Measurements from ENCODE around the gene THAP7. TPM values are rescaled to one million over a fixed set of nuclear protein-coding genes. Genes with fewer than 3 reads are reported as not detected.

THAP7 gene
- total RNA-seq, 1 donor from 2014 or later: 19.4 TPM

- DNase-seq: no peak
- intact Hi-C loops (cut with DNase I): no loop called here
- ATAC-seq (ENCODE audit: poor library complexity): no peak
Observed at GRCh38 chr22:20986365-20986764, 15.6 kb downstream of the THAP7 start.

GRCh38 chr22:20985720-20986119 lies 16.2 kb downstream of the THAP7 start:
- intact Hi-C loops (cut with DNase I): no loop called here
- ATAC-seq (ENCODE audit: poor library complexity): no peak

GRCh38 chr22:20983081-20983771 lies 18.7 kb downstream of the THAP7 start:
- intact Hi-C loops (cut with DNase I): no loop called here
- ATAC-seq (ENCODE audit: poor library complexity) (no peak), DNase-seq (no peak)

More at GRCh38 chr22:20985720-20986119, 16.2 kb downstream of the THAP7 start:
- no peak for DNase-seq

- DNase-seq: no peak
- intact Hi-C loops (cut with DNase I): no loop called here
- peak; percentile 3 for ATAC-seq (ENCODE audit: poor library complexity)
Observed at GRCh38 chr22:20982563-20982882, 19.4 kb downstream of the THAP7 start.

- DNase-seq: peak; percentile 89
- intact Hi-C loops (cut with DNase I): no loop called here
- peak; percentile 98 for ATAC-seq (ENCODE audit: poor library complexity)
Observed at GRCh38 chr22:20981787-20982562, 19.9 kb downstream of the THAP7 start, which contains the start of gene LZTR1. LZTR1 (plus strand) TSS chr22:20982297; CDS start chr22:20982372, 75 bp downstream.

GRCh38 chr22:20980938-20981722 lies 20.8 kb downstream of the THAP7 start:
- ATAC-seq (ENCODE audit: poor library complexity) (no peak), DNase-seq (no peak)
- intact Hi-C loops (cut with DNase I): no loop called here

GRCh38 chr22:20980523-20980922 lies 21.4 kb downstream of the THAP7 start:
- intact Hi-C loops (cut with DNase I): no loop called here
- DNase-seq: no peak
- ATAC-seq (ENCODE audit: poor library complexity): no peak

DNA sequence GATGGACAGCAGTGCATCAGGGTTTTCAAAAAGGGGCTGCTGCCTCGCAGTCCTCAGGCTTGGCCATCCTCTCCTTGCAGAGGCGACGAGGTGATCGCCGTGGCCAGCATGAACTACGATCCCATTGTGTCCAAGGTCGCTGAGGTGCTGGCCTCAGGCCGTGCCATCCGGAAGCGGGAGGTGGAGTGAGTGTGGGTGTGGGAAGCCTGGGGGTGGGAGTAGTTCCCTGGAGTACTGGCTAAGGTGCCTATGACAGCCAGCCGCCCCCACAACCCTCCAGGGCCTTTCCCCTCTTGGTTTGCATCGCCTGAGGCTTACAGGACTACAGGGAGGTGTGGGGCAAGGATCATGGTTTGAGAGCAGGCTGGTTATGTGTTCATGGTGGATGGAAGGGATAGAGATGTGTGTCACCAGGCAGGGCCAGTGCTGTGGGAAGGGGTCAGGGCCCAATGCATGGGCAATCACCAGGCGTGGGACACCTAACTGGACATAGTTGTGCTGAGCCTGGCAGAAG lies 21.9 kb downstream of the THAP7 start:
- ATAC-seq (ENCODE audit: poor library complexity) (no peak), DNase-seq (no peak)
- intact Hi-C loops (cut with DNase I): no loop called here

DNA sequence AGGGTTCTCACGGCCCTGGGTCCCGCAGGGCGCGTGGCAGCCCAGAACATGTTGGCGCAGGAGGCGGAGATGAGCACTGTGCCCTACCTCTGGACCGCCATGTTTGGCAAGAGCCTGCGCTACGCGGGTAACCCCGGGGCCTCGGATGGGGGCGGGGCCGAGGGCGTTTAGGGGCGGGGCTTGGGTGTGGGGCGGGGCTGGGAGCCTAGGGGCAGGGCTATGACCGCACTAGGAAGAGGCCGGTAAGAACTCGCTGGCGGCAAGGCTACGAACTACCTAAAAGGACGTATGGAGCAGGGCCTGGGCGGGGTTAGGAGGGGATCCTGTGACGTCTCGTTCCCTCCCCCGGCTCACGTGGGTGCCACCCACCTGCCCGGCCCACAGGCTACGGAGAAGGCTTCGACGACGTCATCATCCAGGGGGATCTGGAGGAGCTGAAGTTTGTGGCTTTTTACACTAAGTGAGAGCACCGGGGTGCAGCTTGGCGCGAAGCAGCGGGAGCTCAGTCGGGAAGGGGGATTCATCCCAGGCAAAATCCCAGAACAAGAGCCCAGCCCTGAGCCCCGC lies 22.6 kb downstream of the THAP7 start:
- intact Hi-C loops (cut with DNase I): no loop called here
- DNase-seq (peak; percentile 77), ATAC-seq (ENCODE audit: poor library complexity) (peak; percentile 16)

DNA sequence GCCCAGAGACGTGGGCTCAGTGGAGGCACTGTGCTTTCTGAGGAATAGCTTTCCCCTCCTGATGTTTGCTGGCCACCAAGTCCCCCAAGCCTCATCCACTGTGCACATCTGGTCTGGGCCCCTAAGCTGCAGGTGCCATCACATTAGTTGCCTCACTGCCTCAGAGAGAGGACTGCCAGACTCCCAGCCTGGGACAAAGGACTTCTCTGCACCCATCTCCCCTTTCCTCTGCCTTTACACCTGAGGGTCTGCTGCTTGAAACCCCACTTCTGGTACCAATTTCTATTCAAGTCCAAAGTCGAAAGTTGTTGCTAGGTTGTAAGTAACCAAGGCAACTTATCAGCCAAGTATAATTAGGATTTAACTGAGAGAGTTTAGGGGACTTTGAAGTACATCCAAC lies 23.5 kb downstream of the THAP7 start:
- no peak for ATAC-seq (ENCODE audit: poor library complexity)
- intact Hi-C loops (cut with DNase I): no loop called here
- DNase-seq: no peak

GRCh38 chr22:20977516-20978170 lies 24.3 kb downstream of the THAP7 start:
- no peak for ATAC-seq (ENCODE audit: poor library complexity)
- no peak for DNase-seq
- intact Hi-C loops (cut with DNase I): no loop called here

DNA sequence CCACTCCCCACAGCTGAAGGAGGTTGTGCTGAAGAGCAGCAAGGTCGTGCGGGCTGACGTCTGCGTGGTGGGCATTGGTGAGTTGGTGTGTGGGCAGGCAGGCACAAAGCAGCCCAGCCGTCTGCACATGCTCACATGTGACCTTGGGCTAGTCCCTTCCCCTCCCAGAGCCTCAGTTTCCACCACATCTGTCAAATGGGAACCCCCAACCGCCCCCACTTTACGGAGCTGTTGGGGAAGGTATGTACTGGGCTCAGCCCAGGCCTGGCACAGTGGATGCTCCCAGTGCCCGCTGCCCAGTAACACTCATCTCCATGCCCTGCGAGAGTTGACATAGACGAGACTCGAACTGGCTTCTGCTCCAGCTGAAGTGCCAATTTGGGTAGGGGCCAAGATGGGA lies 24.9 kb downstream of the THAP7 start:
- ATAC-seq (ENCODE audit: poor library complexity) (no peak), DNase-seq (no peak)
- intact Hi-C loops (cut with DNase I): no loop called here

- DNase-seq: no peak
- intact Hi-C loops (cut with DNase I): no loop called here
- ATAC-seq (ENCODE audit: poor library complexity): no peak
Observed at GRCh38 chr22:20976291-20976877, 25.5 kb downstream of the THAP7 start.

DNA sequence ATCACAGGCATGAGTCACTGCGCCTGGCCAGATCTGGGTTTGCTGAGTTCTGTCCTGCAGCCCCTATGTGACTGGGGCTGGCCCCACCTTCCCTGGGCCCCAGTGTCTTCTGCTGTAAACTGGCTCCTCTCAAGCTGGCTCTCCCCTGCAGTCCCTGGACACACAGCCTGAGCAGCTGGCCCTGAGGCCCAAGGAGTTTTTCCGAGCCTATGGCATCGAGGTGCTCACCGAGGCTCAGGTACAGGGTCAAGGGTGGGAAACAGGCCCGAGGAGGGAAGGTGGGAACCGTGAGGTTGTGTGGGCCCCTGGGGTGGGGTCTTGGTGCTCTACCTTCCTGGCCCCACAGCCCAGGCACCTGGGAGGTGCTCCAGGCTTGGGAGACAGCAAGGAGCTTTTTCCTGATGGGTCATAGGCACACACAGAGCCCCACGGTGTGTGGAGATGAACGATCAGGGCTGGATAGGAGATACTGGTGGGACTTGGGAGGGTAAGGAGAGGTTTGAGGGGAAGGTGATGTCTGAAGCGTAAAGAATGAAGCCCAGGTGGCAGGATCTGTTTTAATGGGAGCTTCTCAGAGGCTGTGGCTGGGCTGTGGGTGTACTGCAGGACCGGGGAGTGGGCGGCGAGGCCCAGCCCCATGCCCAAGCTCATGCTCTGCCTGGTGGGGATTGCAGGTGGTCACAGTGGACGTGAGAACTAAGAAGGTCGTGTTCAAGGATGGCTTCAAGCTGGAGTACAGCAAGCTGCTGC lies 26.2 kb downstream of the THAP7 start:
- intact Hi-C loops (cut with DNase I): no loop called here
- ATAC-seq (ENCODE audit: poor library complexity): no peak
- no peak for DNase-seq

DNA sequence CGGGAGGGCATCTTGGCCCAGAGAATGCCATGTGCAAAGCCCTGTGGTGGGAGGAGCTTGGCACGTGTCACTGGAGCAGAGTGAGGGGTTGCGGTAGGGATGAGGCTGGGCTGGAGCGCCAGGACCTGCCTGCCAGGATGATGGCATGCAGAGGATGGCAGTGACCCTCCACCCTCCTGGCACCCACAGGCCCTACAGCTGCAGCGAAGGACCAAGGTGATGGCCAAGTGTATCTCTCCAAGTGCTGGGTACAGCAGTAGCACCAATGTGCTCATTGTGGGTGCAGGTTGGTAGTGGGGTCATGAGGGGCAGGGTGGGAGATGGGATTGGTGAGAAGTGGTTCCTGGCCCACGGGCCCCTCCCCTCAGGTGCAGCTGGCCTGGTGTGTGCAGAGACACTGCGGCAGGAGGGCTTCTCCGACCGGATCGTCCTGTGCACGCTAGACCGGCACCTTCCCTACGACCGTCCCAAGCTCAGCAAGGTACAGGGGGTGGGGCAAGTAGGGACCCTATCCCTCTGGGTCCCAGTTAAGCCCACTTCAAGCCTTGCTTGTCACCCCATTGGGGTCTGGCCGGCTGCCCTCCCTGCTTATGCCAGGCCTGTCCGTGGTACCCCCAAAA lies 27.5 kb downstream of the THAP7 start:
- no peak for ATAC-seq (ENCODE audit: poor library complexity)
- no peak for DNase-seq
- intact Hi-C loops (cut with DNase I): no loop called here

DNA sequence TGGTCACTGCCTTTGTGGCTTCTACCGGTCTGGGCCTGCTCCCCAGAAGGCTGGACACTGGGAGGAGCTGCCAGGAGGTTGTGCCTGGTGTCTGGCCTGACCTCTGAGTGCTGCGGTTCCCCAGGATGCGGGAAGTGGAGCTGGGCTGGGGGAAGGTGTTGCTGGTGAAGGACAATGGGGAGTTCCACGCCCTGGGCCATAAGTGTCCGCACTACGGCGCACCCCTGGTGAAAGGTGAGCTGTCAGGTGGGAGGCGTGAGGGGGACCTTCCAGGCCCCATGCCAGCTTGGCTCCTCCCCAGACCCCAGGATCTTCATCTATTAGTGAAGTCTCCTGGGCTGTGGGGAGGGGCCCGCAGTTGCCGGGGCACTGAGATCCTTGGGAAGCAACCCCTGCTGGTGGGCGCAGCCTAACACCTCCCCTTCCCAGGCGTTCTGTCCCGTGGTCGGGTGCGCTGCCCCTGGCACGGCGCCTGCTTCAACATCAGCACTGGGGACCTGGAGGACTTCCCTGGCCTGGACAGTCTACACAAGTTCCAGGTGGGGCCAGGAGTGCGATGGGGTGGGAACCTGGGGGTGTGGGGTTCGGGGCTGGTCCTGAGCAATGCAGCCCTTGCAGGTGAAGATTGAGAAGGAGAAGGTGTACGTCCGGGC lies 28.2 kb downstream of the THAP7 start:
- ATAC-seq (ENCODE audit: poor library complexity): peak; percentile 10
- DNase-seq: no peak
- intact Hi-C loops (cut with DNase I): no loop called here
